K562 (cell line): Measurements from ENCODE around the gene ZFAND3. TPM values are rescaled to one million over a fixed set of nuclear protein-coding genes. Genes with fewer than 3 reads are reported as not detected.
A peak's percentile ranks its signal among the peaks of the same experiment; 100 is the strongest.

Source experiments
- ATAC-seq: fragments of 200-7000 bp; cut with Tn5 transposase; 3 replicates; pipeline ENCODE4 v1.9.1; 2020; ENCODE audit warnings: moderate library complexity
- BruUV-seq: library from RNA; stranded (reverse); fragments of 400-500 nt; replicated peaks from 2 replicates; lab custom pipeline; 2021; lab: Mats Ljungman, UMichigan
- CTCF ChIA-PET: fragments of 300-600 bp; formaldehyde crosslinking; extraction: SDS; loops from one replicate; lab custom pipeline; 2021; ENCODE audit warnings: low intra/inter-chr PET ratio; lab: Yijun Ruan, JAX
- POLR2A ChIA-PET: fragments of 300-600, 350-650 bp; sonication (Branson Sonifier 250); formaldehyde crosslinking; extraction: SDS; loops from one replicate; lab custom pipeline; 2021; ENCODE audit warnings: antibody characterized with exemption, inconsistent platforms; lab: Yijun Ruan, JAX
- DNase-seq, 4 experiments: peaks; one replicate each; pipeline versions ENCODE4 v3.0.0 to v3.0.0-alpha.2; 2011 to 2018; ENCODE audit warnings: low spot score in 3 of 4, mixed read lengths in 3 of 4; ENCODE audit errors: extremely low read depth in 1 of 4
- FAIRE-seq: peaks from 2 replicates; lab custom pipeline; 2011; peaks lifted over from hg19 to GRCh38; lab: Jason Lieb, UNC
- H2AFZ ChIP-seq: 2 replicates; pipeline ENCODE4 v1.6.0; 2011; ENCODE audit warnings: low read depth, low read length, control low read depth, inconsistent platforms
- H3K27ac ChIP-seq: fragments of 200-600 bp; 3 replicates; pipeline ENCODE4 v1.8.0; 2011; ENCODE audit warnings: low read depth, mild to moderate bottlenecking, control low read depth, inconsistent platforms, low read length, moderate library complexity, mixed read lengths; ENCODE audit errors: extremely low read depth
- H3K27me3 ChIP-seq, 2 experiments: fragments of 300-600 bp in 1 of 2; 2 replicates in 1 of 2; 3 replicates in 1 of 2; pipeline versions ENCODE4 v1.6.0 to v1.8.0; 2011; ENCODE audit warnings: inconsistent platforms in 2 of 2, low read length in 2 of 2, mild to moderate bottlenecking in 1 of 2, mixed read lengths in 1 of 2, moderate library complexity in 1 of 2; ENCODE audit not compliant: control insufficient read depth in 2 of 2, insufficient read depth in 2 of 2
- H3K36me3 ChIP-seq: fragments of 300-600 bp; 3 replicates; pipeline ENCODE4 v1.8.0; 2011; ENCODE audit warnings: mild to moderate bottlenecking, low read length, inconsistent platforms; ENCODE audit not compliant: control insufficient read depth, insufficient read depth
- H3K4me1 ChIP-seq, 2 experiments: fragments of 200-600 bp in 1 of 2; replicated peaks in 1 of 2; 2 replicates in 1 of 2; 3 replicates in 1 of 2; pipeline versions ENCODE4 v1.5.1 to v1.8.0; 2011; ENCODE audit warnings: inconsistent platforms in 2 of 2, low read length in 2 of 2, mild to moderate bottlenecking in 1 of 2, mixed read lengths in 1 of 2, moderate library complexity in 1 of 2; ENCODE audit not compliant: control insufficient read depth in 2 of 2, insufficient read depth in 2 of 2
- H3K4me2 ChIP-seq: 2 replicates; pipeline ENCODE4 v1.6.1; 2011; ENCODE audit warnings: low read length, control low read depth, inconsistent platforms, mixed read lengths; ENCODE audit not compliant: insufficient read depth
- H3K4me3 ChIP-seq: fragments of 200-600 bp; sonication (generic), shearing (Covaris generic); 2 replicates; pipeline ENCODE4 v1.5.1; 2016; ENCODE audit warnings: control low read depth, inconsistent platforms
- H3K79me2 ChIP-seq: fragments of 200-600 bp; 3 replicates; pipeline ENCODE4 v1.8.0; 2011; ENCODE audit warnings: low read length, inconsistent platforms; ENCODE audit not compliant: control insufficient read depth, insufficient read depth
- H3K9ac ChIP-seq, 2 experiments: 2 replicates each; pipeline versions ENCODE4 v1.6.0 to v1.6.1; 2011; ENCODE audit warnings: low read depth in 2 of 2, low read length in 2 of 2, control low read depth in 1 of 2, inconsistent platforms in 1 of 2, mild to moderate bottlenecking in 1 of 2, mixed read lengths in 1 of 2; ENCODE audit not compliant: insufficient read depth in 1 of 2
- H3K9me1 ChIP-seq: one replicate; pipeline ENCODE4 v1.6.0; 2011; ENCODE audit warnings: inconsistent platforms, mild to moderate bottlenecking, low read length, moderate library complexity; ENCODE audit not compliant: control insufficient read depth, insufficient read depth
- H3K9me3 ChIP-seq: replicated peaks from 2 replicates; pipeline ENCODE4 v1.5.1; 2011; ENCODE audit warnings: low read depth, low read length, inconsistent platforms; ENCODE audit not compliant: control insufficient read depth, insufficient read depth
- H4K20me1 ChIP-seq: replicated peaks from 2 replicates; pipeline ENCODE4 v1.6.1; 2011; ENCODE audit warnings: low read length, inconsistent platforms, mixed read lengths; ENCODE audit not compliant: control insufficient read depth, insufficient read depth
- AFF4 ChIP-seq: sonication (generic); formaldehyde crosslinking; IDR thresholded peaks from 2 replicates; pipeline ENCODE4 v1.8.0; 2023; ENCODE audit warnings: mild to moderate bottlenecking, missing genetic modification reagents
- DMBX1 ChIP-seq: fragments of 250-450 bp; sonication (Bioruptor Pico); IDR thresholded peaks from 2 replicates; pipeline ENCODE4 v1.8.0; 2022; ENCODE audit warnings: inconsistent platforms, mild to moderate bottlenecking, moderate library complexity, borderline replicate concordance
- GATA2 ChIP-seq: sonication (generic); formaldehyde crosslinking; IDR thresholded peaks from 2 replicates; pipeline ENCODE4 v1.4.0; 2020; ENCODE audit warnings: mild to moderate bottlenecking, missing genetic modification reagents
- KAT7 ChIP-seq: sonication (generic); formaldehyde crosslinking; IDR thresholded peaks from 2 replicates; pipeline ENCODE4 v1.8.0; 2022; ENCODE audit warnings: missing genetic modification reagents, mild to moderate bottlenecking, borderline replicate concordance
- NCOA4 ChIP-seq: fragments of 450-650 bp; IDR thresholded peaks from 2 replicates; pipeline ENCODE4 v1.6.1; 2018; ENCODE audit warnings: mild to moderate bottlenecking; ENCODE audit not compliant: partially characterized antibody
- POLR2G ChIP-seq: fragments of 200-400 bp; formaldehyde crosslinking; IDR thresholded peaks from 2 replicates; pipeline ENCODE4 v1.6.1; 2017; ENCODE audit warnings: low read depth, mild to moderate bottlenecking, antibody characterized with exemption, low read length, moderate library complexity
- SNIP1 ChIP-seq: fragments of 450-650 bp; IDR thresholded peaks from 2 replicates; pipeline ENCODE4 v1.7.1; 2017; ENCODE audit warnings: low read depth, mild to moderate bottlenecking
- SPI1 ChIP-seq: IDR thresholded peaks from 2 replicates; pipeline ENCODE4 v1.6.1; 2011; ENCODE audit warnings: low read depth, low read length, control low read depth, borderline replicate concordance
- XRCC5 ChIP-seq: fragments of 200-400 bp; formaldehyde crosslinking; IDR thresholded peaks from 2 replicates; pipeline ENCODE4 v1.6.1; 2017; ENCODE audit warnings: low read depth, mild to moderate bottlenecking, low read length
- YY1 ChIP-seq, 3 experiments: IDR thresholded peaks; 2 replicates each; pipeline ENCODE4 v1.6.1; 2011; ENCODE audit warnings: low read length in 2 of 3, mild to moderate bottlenecking in 2 of 3, moderate library complexity in 2 of 3, borderline replicate concordance in 1 of 3, control low read depth in 1 of 3, low read depth in 1 of 3; ENCODE audit not compliant: insufficient read depth in 3 of 3, insufficient replicate concordance in 2 of 3, control insufficient read depth in 1 of 3, insufficient read length in 1 of 3; ENCODE audit errors: extremely low read depth in 1 of 3
- WGBS: fragments of 100-300 bp; shearing (Covaris generic); methylation state at CpG from one replicate; pipeline ENCODE4 v1.1.6; 2016; ENCODE audit warnings: low coverage, mixed read lengths; ENCODE audit not compliant: insufficient coverage; ENCODE audit errors: missing lambda C conversion rate; 5-methylcytosine and 5-hydroxymethylcytosine counted together
- in situ Hi-C: fragments of 300-500 bp; cut with MboI; formaldehyde crosslinking; loops from 4 replicates; pipeline ENCODE4 v1.15.0; 2018; ENCODE audit warnings: inconsistent platforms, mixed read lengths
- intact Hi-C: fragments of 100-400 bp; cut with micrococcal nuclease; formaldehyde crosslinking; loops from 2 replicates; pipeline ENCODE4 v1.14.2; 2022
- polyA plus RNA-seq, 8 experiments: library from polyadenylated mRNA; depleted of rRNA in 4 of 8; stranded (reverse) in 5 of 8; unstranded in 3 of 8; fragments of >200 nt; fragmentation: Nextera tagmentation in 2 of 8; fragmentation: Illumina TruSeq in 1 of 8; extraction: Ambion mirVana in 2 of 8; extraction: Trizol in 1 of 8; gene quantifications; 2 replicates each; pipeline versions ENCODE4 v1.2.1 to v1.2.3, GENCODE V29; 2011 to 2014; ENCODE audit warnings: inconsistent platforms in 1 of 8, missing spikeins in 1 of 8
- total RNA-seq, 7 experiments: library from RNA; depleted of rRNA in 6 of 7; stranded (reverse); fragments of >200 nt in 6 of 7; fragmentation: Illumina TruSeq in 2 of 7; extraction: Trizol in 2 of 7; gene quantifications; 2 replicates each; pipeline versions ENCODE4 v1.2.1 to v1.2.3, GENCODE V29; 2011 to 2021; ENCODE audit warnings: low replicate concordance in 1 of 7

Gene ZFAND3
- total and polyA plus RNA-seq, 9 of the 15 experiments (the other 6 are each of a cell fraction or from before 2014, with no cell fraction given), result 0.81 to 26.6 (median 11.8) TPM

DNA sequence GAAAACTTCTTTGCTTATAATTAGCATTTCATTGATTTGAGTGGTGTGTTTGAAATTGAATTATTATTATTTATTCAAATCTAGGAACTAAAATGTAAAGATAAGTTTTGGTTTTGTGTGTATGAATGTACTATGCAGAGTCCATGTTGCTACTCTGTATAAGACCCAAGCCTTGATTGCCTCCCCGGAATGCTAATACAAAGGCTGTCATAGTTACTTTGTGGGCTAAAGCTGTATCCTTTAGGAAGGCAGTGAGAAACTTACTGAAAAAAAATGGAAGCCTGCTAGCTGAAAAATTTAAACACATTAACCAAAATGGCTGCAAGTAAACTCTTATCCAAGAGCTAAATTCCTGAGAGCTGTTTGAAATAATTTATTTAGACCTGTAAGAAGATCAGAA is 213.3 kb downstream of the ZFAND3 start:
- Histone ChIP-seq H3K9me1 (no peaks in the 10 kb centered on the region), H2AFZ (no peak overlapping the region), H3K27me3 (no peaks in the 10 kb centered on the region), H3K36me3 (no peaks in the 10 kb centered on the region), H3K4me1 (no peaks in the 10 kb centered on the region), H3K4me2 (no peak overlapping the region), H3K79me2 (no peaks in the 10 kb centered on the region), H3K9ac (no peak overlapping the region), H4K20me1 (no peaks in the 10 kb centered on the region), H3K4me3 (no peak overlapping the region), H3K9me3 (no peaks in the 10 kb centered on the region), H3K27ac (no peak overlapping the region)
- intact Hi-C loops (no loop called here), in situ Hi-C loops (no loop called here)
- no peak for TF ChIP-seq KAT7 (CRISPR knock-in tag)
- DNase-seq, result no peak
- no peak for ATAC-seq
- no TSS peak for BruUV-seq
- peak; percentile 48 for FAIRE-seq
- 53% methylated on average over 1 of the region's 1 CpG for WGBS
- ChIA-PET CTCF (no interaction called here), POLR2A (interaction anchor here (0.6 kb wide), 1 partner anchor 248 kb away, joined by 3 read pairs; no protein-coding TSS in a partner anchor)

- Histone ChIP-seq H3K4me3 (no peak overlapping the region), H3K4me2 (no peak overlapping the region), H4K20me1 (no peaks in the 10 kb centered on the region), H3K36me3 (no peaks in the 10 kb centered on the region), H3K4me1 (no peaks in the 10 kb centered on the region), H3K9me3 (no peaks in the 10 kb centered on the region), H2AFZ (no peak overlapping the region), H3K9ac (no peak overlapping the region), H3K27me3 (no peaks in the 10 kb centered on the region), H3K9me1 (no peaks in the 10 kb centered on the region), H3K27ac (no peak overlapping the region), H3K79me2 (no peaks in the 10 kb centered on the region)
- POLR2A ChIA-PET, result interaction anchor here (0.5 to 0.6 kb wide), 2 partner anchors 242 to 247 kb away, joined by 3 read pairs; no protein-coding TSS in a partner anchor
- in situ Hi-C loops, result no loop called here
- ATAC-seq (no peak), FAIRE-seq (no peak), DNase-seq (no peak)
- intact Hi-C loops, result no loop called here
- BruUV-seq, result no TSS peak
- CTCF ChIA-PET, result no interaction called here
- TF ChIP-seq NCOA4, result no peak
- TF ChIP-seq SNIP1, result no peak
- no peak for TF ChIP-seq SPI1
- no peak for TF ChIP-seq YY1 (IDR thresholded peaks at IDR 0.05; ENCODE audit: borderline replicate concordance in 1 of 3, control insufficient read depth in 1 of 3, extremely low read depth in 1 of 3, insufficient read depth in 3 of 3, insufficient read length in 1 of 3, insufficient replicate concordance in 2 of 3, low read depth in 1 of 3, low read length in 2 of 3)
- TF ChIP-seq AFF4 (CRISPR knock-in tag), result no peak
- TF ChIP-seq XRCC5, result no peak
- no peak for TF ChIP-seq GATA2 (CRISPR knock-in tag)
- no peak for TF ChIP-seq DMBX1 (CRISPR knock-in tag)
- TF ChIP-seq POLR2G, result no peak
- WGBS, result 83% methylated on average over 1 of the region's 1 CpG
These were observed 214.0 kb downstream of the ZFAND3 start for GRCh38 chr6:38033442-38033982.
